H1 (cell line): ENCODE results near the gene AKR7A3. TPM values are rescaled to one million over a fixed set of nuclear protein-coding genes. Genes with fewer than 3 reads are reported as not detected.

Experiments
- CTCF ChIA-PET: fragments of 300-600 bp; sonication (Branson Sonifier 250); formaldehyde crosslinking; loops from one replicate; lab custom pipeline; 2021; ENCODE audit not compliant: partially characterized antibody; lab: Charles Lee
- POLR2A ChIA-PET: fragments of 300-600 bp; sonication (Branson Sonifier 250); formaldehyde crosslinking; loops from one replicate; lab custom pipeline; 2021; ENCODE audit warnings: inconsistent platforms; ENCODE audit not compliant: partially characterized antibody; lab: Charles Lee
- DNase-seq, 2 experiments: peaks; one replicate each; pipeline versions ENCODE4 v3.0.0 to v3.0.0-alpha.2; 2010 to 2022; ENCODE audit warnings: low spot score in 2 of 2, low read depth in 1 of 2, mixed read lengths in 1 of 2
- FAIRE-seq: peaks from 2 replicates; lab custom pipeline; 2011; peaks lifted over from hg19 to GRCh38; lab: Jason Lieb, UNC
- H2AFZ ChIP-seq: 2 replicates; pipeline ENCODE4 v1.8.1; 2012; ENCODE audit warnings: low read length, inconsistent platforms
- H2AK5ac ChIP-seq: 2 replicates; pipeline ENCODE4 v1.6.1; 2013; ENCODE audit warnings: low read depth, low read length
- H2BK120ac ChIP-seq: replicated peaks from 2 replicates; pipeline ENCODE3; 2013; ENCODE audit warnings: low read depth, low read length, inconsistent platforms
- H2BK12ac ChIP-seq: 2 replicates; pipeline ENCODE4 v1.6.1; 2013; ENCODE audit warnings: low read depth, low read length
- H2BK15ac ChIP-seq: 2 replicates; pipeline ENCODE4 v1.6.1; 2013; ENCODE audit warnings: low read length
- H2BK20ac ChIP-seq: 2 replicates; pipeline ENCODE4 v1.6.1; 2013; ENCODE audit warnings: low read length
- H2BK5ac ChIP-seq: 2 replicates; pipeline ENCODE4 v1.6.1; 2013; ENCODE audit warnings: low read depth, low read length
- H3K14ac ChIP-seq: 2 replicates; pipeline ENCODE4 v1.6.1; 2013; ENCODE audit warnings: inconsistent platforms; ENCODE audit not compliant: insufficient read length
- H3K18ac ChIP-seq: 2 replicates; pipeline ENCODE4 v1.6.1; 2013; ENCODE audit warnings: low read length; ENCODE audit errors: extremely low read depth
- H3K23ac ChIP-seq: 2 replicates; pipeline ENCODE4 v1.6.1; 2013; ENCODE audit warnings: inconsistent platforms; ENCODE audit not compliant: insufficient read length
- H3K23me2 ChIP-seq: 2 replicates; pipeline ENCODE4 v1.6.1; 2013; ENCODE audit warnings: low read depth, low read length
- H3K27ac ChIP-seq: 2 replicates; pipeline ENCODE4 v1.6.1; 2011; ENCODE audit warnings: low read depth, low read length, inconsistent platforms
- H3K27me3 ChIP-seq, 4 experiments: replicated peaks in 1 of 4; 1 replicate in 1 of 4; 2 replicates in 3 of 4; pipeline versions ENCODE4 v1.6.1 to v1.8.1; 2011 to 2013; ENCODE audit warnings: low read length in 3 of 4, mild to moderate bottlenecking in 3 of 4, inconsistent platforms in 2 of 4, mixed read lengths in 2 of 4, moderate library complexity in 1 of 4; ENCODE audit not compliant: control insufficient read depth in 3 of 4, insufficient read depth in 3 of 4; ENCODE audit errors: extremely low read depth in 1 of 4
- H3K36me3 ChIP-seq, 4 experiments: 2 replicates each; pipeline versions ENCODE4 v1.6.1 to v1.8.1; 2011 to 2013; ENCODE audit warnings: mild to moderate bottlenecking in 4 of 4, low read length in 3 of 4, moderate library complexity in 2 of 4, control low read depth in 1 of 4, inconsistent platforms in 1 of 4; ENCODE audit not compliant: insufficient read depth in 4 of 4, control insufficient read depth in 2 of 4
- H3K4ac ChIP-seq: replicated peaks from 2 replicates; pipeline ENCODE3; 2013; ENCODE audit warnings: low read length, low read depth, mixed read lengths, inconsistent platforms; ENCODE audit not compliant: insufficient read length
- H3K4me1 ChIP-seq, 4 experiments: replicated peaks in 1 of 4; 1 replicate in 1 of 4; 2 replicates in 3 of 4; pipeline versions ENCODE4 v1.6.1 to v1.8.1; 2011 to 2013; ENCODE audit warnings: low read length in 3 of 4, inconsistent platforms in 2 of 4, mixed read lengths in 1 of 4; ENCODE audit not compliant: insufficient read depth in 4 of 4, control insufficient read depth in 3 of 4
- H3K4me2 ChIP-seq, 2 experiments: 2 replicates each; pipeline versions ENCODE4 v1.6.1 to v1.8.1; 2011 to 2013; ENCODE audit warnings: low read depth in 2 of 2, low read length in 2 of 2, control low read depth in 1 of 2, inconsistent platforms in 1 of 2, mild to moderate bottlenecking in 1 of 2; ENCODE audit not compliant: insufficient read depth in 1 of 2
- H3K4me3 ChIP-seq, 4 experiments: fragments of 200-600, 300-600 bp in 1 of 4; sonication (generic), shearing (Covaris generic), sonication (Bioruptor Twin) in 1 of 4; 2 replicates each; pipeline versions ENCODE4 v1.5.1 to v1.8.1; 2011 to 2016; ENCODE audit warnings: low read length in 4 of 4, low read depth in 3 of 4, control low read depth in 2 of 4, inconsistent platforms in 2 of 4, mild to moderate bottlenecking in 2 of 4, mixed read lengths in 1 of 4, moderate library complexity in 1 of 4; ENCODE audit not compliant: insufficient read depth in 2 of 4; ENCODE audit errors: extremely low read depth in 1 of 4
- H3K56ac ChIP-seq: replicated peaks from 2 replicates; pipeline ENCODE3; 2013; ENCODE audit warnings: low read depth, mild to moderate bottlenecking, mixed read lengths, low read length, inconsistent platforms; ENCODE audit not compliant: insufficient read length
- H3K79me1 ChIP-seq: 2 replicates; pipeline ENCODE4 v1.6.1; 2013; ENCODE audit warnings: low read depth, low read length, control low read depth
- H3K79me2 ChIP-seq, 2 experiments: 2 replicates each; pipeline versions ENCODE4 v1.6.1 to v1.8.1; 2012 to 2013; ENCODE audit warnings: low read length in 2 of 2, mild to moderate bottlenecking in 2 of 2, inconsistent platforms in 1 of 2; ENCODE audit not compliant: insufficient read depth in 2 of 2, control insufficient read depth in 1 of 2
- H3K9ac ChIP-seq, 4 experiments: replicated peaks in 1 of 4; 1 replicate in 1 of 4; 2 replicates in 3 of 4; pipeline versions ENCODE4 v1.6.1 to v1.8.1; 2011 to 2013; ENCODE audit warnings: low read depth in 3 of 4, low read length in 3 of 4, control low read depth in 2 of 4, mild to moderate bottlenecking in 2 of 4, moderate library complexity in 2 of 4, inconsistent platforms in 1 of 4; ENCODE audit errors: extremely low read depth in 1 of 4
- H3K9me3 ChIP-seq, 2 experiments: 2 replicates each; pipeline versions ENCODE4 v1.6.1 to v1.8.1; 2012 to 2013; ENCODE audit warnings: mild to moderate bottlenecking in 2 of 2, moderate library complexity in 2 of 2, control low read depth in 1 of 2, inconsistent platforms in 1 of 2, low read depth in 1 of 2, low read length in 1 of 2, mixed read lengths in 1 of 2; ENCODE audit not compliant: insufficient read depth in 2 of 2
- H4K20me1 ChIP-seq, 2 experiments: replicated peaks in 1 of 2; 2 replicates each; pipeline versions ENCODE3 to v1.8.1; 2011 to 2013; ENCODE audit warnings: inconsistent platforms in 2 of 2, low read length in 2 of 2, mild to moderate bottlenecking in 1 of 2; ENCODE audit not compliant: insufficient read depth in 2 of 2, control insufficient read depth in 1 of 2
- H4K5ac ChIP-seq: 2 replicates; pipeline ENCODE4 v1.6.1; 2013; ENCODE audit warnings: low read length, low read depth, mixed read lengths, inconsistent platforms; ENCODE audit not compliant: insufficient read length
- H4K8ac ChIP-seq: 2 replicates; pipeline ENCODE4 v1.8.0; 2013; ENCODE audit warnings: mild to moderate bottlenecking, moderate library complexity, low read length, inconsistent platforms; ENCODE audit not compliant: insufficient read depth; ENCODE audit errors: extremely low read depth
- H4K91ac ChIP-seq: replicated peaks from 2 replicates; pipeline ENCODE3; 2013; ENCODE audit warnings: low read length, mixed read lengths, inconsistent platforms; ENCODE audit not compliant: insufficient read length
- CTCF ChIP-seq, 3 experiments: IDR thresholded peaks; 1 replicate in 2 of 3; 2 replicates in 1 of 3; pipeline versions ENCODE4 v1.5.1 to v1.6.1; 2011; ENCODE audit warnings: low read length in 3 of 3, mild to moderate bottlenecking in 3 of 3, inconsistent platforms in 2 of 3, low read depth in 1 of 3, moderate library complexity in 1 of 3; ENCODE audit not compliant: insufficient read depth in 1 of 3; ENCODE audit errors: control extremely low read depth in 1 of 3
- KDM1A ChIP-seq: fragments of 200-600, 300-600 bp; sonication (generic); IDR thresholded peaks from 2 replicates; pipeline ENCODE4 v1.7.1; 2016; ENCODE audit warnings: mild to moderate bottlenecking, low read length, borderline replicate concordance
- NANOG ChIP-seq: IDR thresholded peaks from 2 replicates; pipeline ENCODE4 v1.6.1; 2011; ENCODE audit warnings: low read length, low read depth, mild to moderate bottlenecking, inconsistent platforms; ENCODE audit not compliant: insufficient read depth, poor library complexity, severe bottlenecking
- NRF1 ChIP-seq: IDR thresholded peaks from 2 replicates; pipeline ENCODE4 v1.6.1; 2011; ENCODE audit warnings: mild to moderate bottlenecking, low read depth, low read length, improper control_type of control experiment
- POLR2A ChIP-seq, 2 experiments: IDR thresholded peaks; 1 replicate in 1 of 2; 2 replicates in 1 of 2; pipeline ENCODE4 v1.6.1; 2011; ENCODE audit warnings: low read depth in 2 of 2, low read length in 2 of 2, mild to moderate bottlenecking in 2 of 2; ENCODE audit errors: control extremely low read depth in 1 of 2
- RBBP5 ChIP-seq: IDR thresholded peaks from 2 replicates; pipeline ENCODE4 v1.7.1; 2012; ENCODE audit warnings: low read depth, mild to moderate bottlenecking, inconsistent platforms, low read length, moderate library complexity, borderline replicate concordance
- RNF2 ChIP-seq: fragments of 200-900, 300-1000 bp; sonication (generic); IDR thresholded peaks from 2 replicates; pipeline ENCODE4 v1.7.1; 2016; ENCODE audit warnings: borderline replicate concordance, low read depth, mild to moderate bottlenecking, antibody characterized with exemption, low read length; ENCODE audit not compliant: poor library complexity, severe bottlenecking; ENCODE audit errors: missing control alignments
- SIX5 ChIP-seq: IDR thresholded peaks from 2 replicates; pipeline ENCODE4 v1.6.1; 2011; ENCODE audit warnings: mild to moderate bottlenecking, low read depth, low read length
- SRF ChIP-seq: IDR thresholded peaks from 2 replicates; pipeline ENCODE4 v1.6.1; 2011; ENCODE audit warnings: mild to moderate bottlenecking, low read depth, low read length, moderate library complexity
- SUZ12 ChIP-seq: fragments of 200-600 bp; sonication (generic); IDR thresholded peaks from 2 replicates; pipeline ENCODE4 v1.6.1; 2012; ENCODE audit warnings: mild to moderate bottlenecking, inconsistent platforms, low read length, moderate library complexity, mixed read lengths
- TCF12 ChIP-seq: IDR thresholded peaks from 2 replicates; pipeline ENCODE4 v1.6.1; 2011; ENCODE audit warnings: low read depth, mild to moderate bottlenecking, low read length
- WGBS, 2 experiments: shearing (Covaris generic) in 1 of 2; methylation state at CpG; one replicate each; pipeline versions ENCODE4 v1.1.6 to v1.1.7; 2013 to 2015; ENCODE audit warnings: low lambda C conversion rate in 2 of 2, mixed read lengths in 2 of 2, inconsistent platforms in 1 of 2, low coverage in 1 of 2, missing lambda C conversion rate in 1 of 2; ENCODE audit not compliant: insufficient replicate concordance in 2 of 2, insufficient coverage in 1 of 2, insufficient read length in 1 of 2; ENCODE audit errors: extremely low coverage in 1 of 2, missing lambda C conversion rate in 1 of 2; 5-methylcytosine and 5-hydroxymethylcytosine counted together
- polyA plus RNA-seq, 7 experiments: library from polyadenylated mRNA; depleted of rRNA in 3 of 7; stranded (reverse) in 5 of 7; unstranded in 2 of 7; fragments of >200 nt in 5 of 7; fragments of 200-250 nt in 2 of 7; gene quantifications; 1 replicate in 5 of 7; 2 replicates in 1 of 7; 4 replicates in 1 of 7; pipeline versions ENCODE4 v1.2.1 to v1.2.3, GENCODE V29; 2011 to 2013; ENCODE audit warnings: missing spikeins in 2 of 7, mixed read lengths in 2 of 7
- total RNA-seq: library from RNA; stranded (reverse); fragmentation: NEBNext Ultra II Directional; extraction: Animal tissue kit (Norgen Biotek cat#: 25700); gene quantifications from 2 replicates; pipeline ENCODE4 v1.2.1, GENCODE V29; 2021

The AKR7A3 gene
- total and polyA plus RNA-seq, 2 of the 8 experiments (the other 6 are each of a cell fraction or from before 2014, with no cell fraction given) = 0.62 to 0.65 TPM

DNA sequence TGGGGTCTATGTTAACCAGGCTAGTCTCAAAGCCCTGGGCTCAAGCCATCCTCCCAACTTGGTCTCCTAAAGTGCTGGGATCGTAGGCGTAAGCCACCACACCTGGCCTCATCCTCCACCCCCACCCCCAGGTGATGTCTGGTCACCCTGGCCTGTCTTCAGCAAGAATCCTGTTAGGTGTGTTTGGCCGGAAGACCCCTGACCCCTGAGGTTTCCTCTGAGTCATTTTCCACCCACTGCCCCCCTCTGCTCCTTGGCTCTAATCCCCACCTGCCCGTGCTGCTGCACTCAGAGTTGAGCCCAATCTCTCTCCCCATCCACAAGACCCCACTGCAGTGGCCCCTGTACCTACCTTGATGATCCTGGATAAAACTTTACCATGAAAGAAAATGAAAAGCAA is 48.7 kb upstream of the AKR7A3 start:
- CTCF ChIA-PET = interaction anchor here (0.6 to 4.1 kb wide), 7 partner anchors 12 to 350 kb away, joined by 3 to 25 read pairs (median 4); no protein-coding TSS in a partner anchor
- TF ChIP-seq RNF2 (no peak), RBBP5 (no peak), KDM1A (no peak), CTCF (IDR thresholded peaks at IDR 0.05; ENCODE audit: control extremely low read depth in 1 of 3, insufficient read depth in 1 of 3, low read depth in 1 of 3, low read length in 3 of 3) (no peak), SRF (no peak), NRF1 (no peak), SUZ12 (no peak), POLR2A (IDR thresholded peaks at IDR 0.05; ENCODE audit: control extremely low read depth in 1 of 2, low read depth in 2 of 2, low read length in 2 of 2) (no peak), NANOG (no peak), SIX5 (no peak), TCF12 (no peak)

More for the DNA sequence above, 48.7 kb upstream of the AKR7A3 start:
- Histone ChIP-seq H4K20me1 (peaks cover 5 to 7% of the 10 kb centered on the region in 2 experiments), H3K4me3 (no peak overlapping the region), H3K4me2 (no peak overlapping the region), H2BK20ac (no peak overlapping the region), H3K23me2 (peaks cover 2% of the 10 kb centered on the region; the same call in 1 of the 2 replicates), H2BK5ac (peak overlapping the region; percentile 89), H3K18ac (no peak overlapping the region), H3K79me2 (no peaks in the 10 kb centered on the region), H3K27me3 (no peaks in the 10 kb centered on the region), H2AFZ (no peak overlapping the region), H3K9me3 (no peaks in the 10 kb centered on the region), H3K56ac (no peak overlapping the region), H3K4me1 (peaks cover 0 to 15% (median 10%) of the 10 kb centered on the region in 4 experiments; a peak in 5 of 7 replicates), H4K91ac (no peak overlapping the region), H3K9ac (no peak overlapping the region), H3K36me3 (no peaks in the 10 kb centered on the region; a peak in 2 of 8 replicates), H3K27ac (no peak overlapping the region), H2BK12ac (no peak overlapping the region; the same call in 1 of the 2 replicates), H3K14ac (no peak overlapping the region), H3K79me1 (no peaks in the 10 kb centered on the region), H3K23ac (no peak overlapping the region), H4K5ac (no peak overlapping the region), H2AK5ac (peak overlapping the region; percentile 83; the same call in 1 of the 2 replicates), H2BK120ac (no peak overlapping the region), H2BK15ac (no peak overlapping the region), H4K8ac (peak overlapping the region; percentile 72; the same call in 1 of the 2 replicates), H3K4ac (no peak overlapping the region)
- no peak for DNase-seq
- WGBS, 2 experiments = 98% methylated on average over 4 of the region's 4 CpGs; no CpG with 5 or more reads in 1 of the 2 experiments
- no peak for FAIRE-seq
- POLR2A ChIA-PET = interaction anchor here (0.7 to 13.3 kb wide), 6 partner anchors 10 to 312 kb away, joined by 3 to 143 read pairs (median 4); partner anchors contain the start of genes AKR7A2, EMC1, MRTO4 and SLC66A1
